ENCODE data around the gene TNNI3K. TPM values are rescaled to one million over a fixed set of nuclear protein-coding genes. Genes with fewer than 3 reads are reported as not detected.

TNNI3K gene
- total and polyA plus RNA-seq, 9 of the 15 experiments (the other 6 are each of a cell fraction or from before 2014, with no cell fraction given) = 0.21 to 0.53 (median 0.32) TPM; not detected in 5

DNA sequence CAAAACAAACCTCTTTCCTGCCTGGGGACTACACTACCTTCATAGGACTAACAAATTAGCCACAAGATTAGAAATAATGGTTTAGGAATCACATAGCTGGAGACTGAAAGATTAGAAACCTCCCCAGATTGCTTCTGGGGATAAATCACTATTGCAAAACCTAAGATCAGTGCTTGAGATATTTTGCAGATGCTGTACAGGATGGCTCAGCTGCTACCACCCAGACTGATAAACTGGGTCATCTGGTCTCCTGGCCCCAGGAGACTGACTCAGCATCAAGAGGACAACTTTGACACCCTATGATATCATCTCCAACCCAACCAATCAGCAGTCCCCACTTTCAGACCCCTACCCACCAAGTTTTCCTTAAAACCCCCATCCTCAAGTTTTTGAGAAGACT, 140.2 kb downstream of the TNNI3K start:
- no TSS peak for BruUV-seq (replicated peaks)
- in situ Hi-C loops (cut with MboI) (no loop called here), intact Hi-C loops (cut with micrococcal nuclease) (no loop called here)
- DNase-seq (ENCODE audit: extremely low read depth in 1 of 4, low spot score in 3 of 4) (no peak), ATAC-seq (no peak), FAIRE-seq (no peak)
- Histone ChIP-seq H3K27ac (ENCODE audit: extremely low read depth, low read depth, low read length) (no peak overlapping the region), H3K36me3 (ENCODE audit: control insufficient read depth, insufficient read depth, low read length) (no peaks in the 10 kb centered on the region), H3K9ac (ENCODE audit: insufficient read depth in 1 of 2, low read depth in 2 of 2, low read length in 2 of 2) (no peak overlapping the region), H3K4me2 (ENCODE audit: insufficient read depth, low read length) (no peak overlapping the region), H3K9me3 (replicated peaks; ENCODE audit: control insufficient read depth, insufficient read depth, low read depth, low read length) (no peaks in the 10 kb centered on the region), H3K9me1 (ENCODE audit: control insufficient read depth, insufficient read depth, low read length) (no peaks in the 10 kb centered on the region), H3K4me3 (no peak overlapping the region), H2AFZ (ENCODE audit: low read depth, low read length) (no peak overlapping the region), H4K20me1 (replicated peaks; ENCODE audit: control insufficient read depth, insufficient read depth, low read length) (no peaks in the 10 kb centered on the region), H3K27me3 (ENCODE audit: control insufficient read depth in 2 of 2, insufficient read depth in 2 of 2, low read length in 2 of 2) (no peaks in the 10 kb centered on the region), H3K79me2 (ENCODE audit: control insufficient read depth, insufficient read depth, low read length) (no peaks in the 10 kb centered on the region), H3K4me1 (replicated peaks in 1 of 2; ENCODE audit: control insufficient read depth in 2 of 2, insufficient read depth in 2 of 2, low read length in 2 of 2) (no peaks in the 10 kb centered on the region)
- TF ChIP-seq GATAD2A (IDR thresholded peaks at IDR 0.05) = no peak
- TF ChIP-seq, protein P1, sequence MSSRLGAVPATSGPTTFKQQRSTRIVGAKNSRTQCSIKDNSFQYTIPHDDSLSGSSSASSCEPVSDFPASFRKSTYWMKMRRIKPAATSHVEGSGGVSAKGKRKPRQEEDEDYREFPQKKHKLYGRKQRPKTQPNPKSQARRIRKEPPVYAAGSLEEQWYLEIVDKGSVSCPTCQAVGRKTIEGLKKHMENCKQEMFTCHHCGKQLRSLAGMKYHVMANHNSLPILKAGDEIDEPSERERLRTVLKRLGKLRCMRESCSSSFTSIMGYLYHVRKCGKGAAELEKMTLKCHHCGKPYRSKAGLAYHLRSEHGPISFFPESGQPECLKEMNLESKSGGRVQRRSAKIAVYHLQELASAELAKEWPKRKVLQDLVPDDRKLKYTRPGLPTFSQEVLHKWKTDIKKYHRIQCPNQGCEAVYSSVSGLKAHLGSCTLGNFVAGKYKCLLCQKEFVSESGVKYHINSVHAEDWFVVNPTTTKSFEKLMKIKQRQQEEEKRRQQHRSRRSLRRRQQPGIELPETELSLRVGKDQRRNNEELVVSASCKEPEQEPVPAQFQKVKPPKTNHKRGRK (tag; IDR thresholded peaks at IDR 0.05) = no peak
- no peak for TF ChIP-seq CHCHD3 (CRISPR knock-in tag; IDR thresholded peaks at IDR 0.05)
- TF ChIP-seq, protein P2, sequence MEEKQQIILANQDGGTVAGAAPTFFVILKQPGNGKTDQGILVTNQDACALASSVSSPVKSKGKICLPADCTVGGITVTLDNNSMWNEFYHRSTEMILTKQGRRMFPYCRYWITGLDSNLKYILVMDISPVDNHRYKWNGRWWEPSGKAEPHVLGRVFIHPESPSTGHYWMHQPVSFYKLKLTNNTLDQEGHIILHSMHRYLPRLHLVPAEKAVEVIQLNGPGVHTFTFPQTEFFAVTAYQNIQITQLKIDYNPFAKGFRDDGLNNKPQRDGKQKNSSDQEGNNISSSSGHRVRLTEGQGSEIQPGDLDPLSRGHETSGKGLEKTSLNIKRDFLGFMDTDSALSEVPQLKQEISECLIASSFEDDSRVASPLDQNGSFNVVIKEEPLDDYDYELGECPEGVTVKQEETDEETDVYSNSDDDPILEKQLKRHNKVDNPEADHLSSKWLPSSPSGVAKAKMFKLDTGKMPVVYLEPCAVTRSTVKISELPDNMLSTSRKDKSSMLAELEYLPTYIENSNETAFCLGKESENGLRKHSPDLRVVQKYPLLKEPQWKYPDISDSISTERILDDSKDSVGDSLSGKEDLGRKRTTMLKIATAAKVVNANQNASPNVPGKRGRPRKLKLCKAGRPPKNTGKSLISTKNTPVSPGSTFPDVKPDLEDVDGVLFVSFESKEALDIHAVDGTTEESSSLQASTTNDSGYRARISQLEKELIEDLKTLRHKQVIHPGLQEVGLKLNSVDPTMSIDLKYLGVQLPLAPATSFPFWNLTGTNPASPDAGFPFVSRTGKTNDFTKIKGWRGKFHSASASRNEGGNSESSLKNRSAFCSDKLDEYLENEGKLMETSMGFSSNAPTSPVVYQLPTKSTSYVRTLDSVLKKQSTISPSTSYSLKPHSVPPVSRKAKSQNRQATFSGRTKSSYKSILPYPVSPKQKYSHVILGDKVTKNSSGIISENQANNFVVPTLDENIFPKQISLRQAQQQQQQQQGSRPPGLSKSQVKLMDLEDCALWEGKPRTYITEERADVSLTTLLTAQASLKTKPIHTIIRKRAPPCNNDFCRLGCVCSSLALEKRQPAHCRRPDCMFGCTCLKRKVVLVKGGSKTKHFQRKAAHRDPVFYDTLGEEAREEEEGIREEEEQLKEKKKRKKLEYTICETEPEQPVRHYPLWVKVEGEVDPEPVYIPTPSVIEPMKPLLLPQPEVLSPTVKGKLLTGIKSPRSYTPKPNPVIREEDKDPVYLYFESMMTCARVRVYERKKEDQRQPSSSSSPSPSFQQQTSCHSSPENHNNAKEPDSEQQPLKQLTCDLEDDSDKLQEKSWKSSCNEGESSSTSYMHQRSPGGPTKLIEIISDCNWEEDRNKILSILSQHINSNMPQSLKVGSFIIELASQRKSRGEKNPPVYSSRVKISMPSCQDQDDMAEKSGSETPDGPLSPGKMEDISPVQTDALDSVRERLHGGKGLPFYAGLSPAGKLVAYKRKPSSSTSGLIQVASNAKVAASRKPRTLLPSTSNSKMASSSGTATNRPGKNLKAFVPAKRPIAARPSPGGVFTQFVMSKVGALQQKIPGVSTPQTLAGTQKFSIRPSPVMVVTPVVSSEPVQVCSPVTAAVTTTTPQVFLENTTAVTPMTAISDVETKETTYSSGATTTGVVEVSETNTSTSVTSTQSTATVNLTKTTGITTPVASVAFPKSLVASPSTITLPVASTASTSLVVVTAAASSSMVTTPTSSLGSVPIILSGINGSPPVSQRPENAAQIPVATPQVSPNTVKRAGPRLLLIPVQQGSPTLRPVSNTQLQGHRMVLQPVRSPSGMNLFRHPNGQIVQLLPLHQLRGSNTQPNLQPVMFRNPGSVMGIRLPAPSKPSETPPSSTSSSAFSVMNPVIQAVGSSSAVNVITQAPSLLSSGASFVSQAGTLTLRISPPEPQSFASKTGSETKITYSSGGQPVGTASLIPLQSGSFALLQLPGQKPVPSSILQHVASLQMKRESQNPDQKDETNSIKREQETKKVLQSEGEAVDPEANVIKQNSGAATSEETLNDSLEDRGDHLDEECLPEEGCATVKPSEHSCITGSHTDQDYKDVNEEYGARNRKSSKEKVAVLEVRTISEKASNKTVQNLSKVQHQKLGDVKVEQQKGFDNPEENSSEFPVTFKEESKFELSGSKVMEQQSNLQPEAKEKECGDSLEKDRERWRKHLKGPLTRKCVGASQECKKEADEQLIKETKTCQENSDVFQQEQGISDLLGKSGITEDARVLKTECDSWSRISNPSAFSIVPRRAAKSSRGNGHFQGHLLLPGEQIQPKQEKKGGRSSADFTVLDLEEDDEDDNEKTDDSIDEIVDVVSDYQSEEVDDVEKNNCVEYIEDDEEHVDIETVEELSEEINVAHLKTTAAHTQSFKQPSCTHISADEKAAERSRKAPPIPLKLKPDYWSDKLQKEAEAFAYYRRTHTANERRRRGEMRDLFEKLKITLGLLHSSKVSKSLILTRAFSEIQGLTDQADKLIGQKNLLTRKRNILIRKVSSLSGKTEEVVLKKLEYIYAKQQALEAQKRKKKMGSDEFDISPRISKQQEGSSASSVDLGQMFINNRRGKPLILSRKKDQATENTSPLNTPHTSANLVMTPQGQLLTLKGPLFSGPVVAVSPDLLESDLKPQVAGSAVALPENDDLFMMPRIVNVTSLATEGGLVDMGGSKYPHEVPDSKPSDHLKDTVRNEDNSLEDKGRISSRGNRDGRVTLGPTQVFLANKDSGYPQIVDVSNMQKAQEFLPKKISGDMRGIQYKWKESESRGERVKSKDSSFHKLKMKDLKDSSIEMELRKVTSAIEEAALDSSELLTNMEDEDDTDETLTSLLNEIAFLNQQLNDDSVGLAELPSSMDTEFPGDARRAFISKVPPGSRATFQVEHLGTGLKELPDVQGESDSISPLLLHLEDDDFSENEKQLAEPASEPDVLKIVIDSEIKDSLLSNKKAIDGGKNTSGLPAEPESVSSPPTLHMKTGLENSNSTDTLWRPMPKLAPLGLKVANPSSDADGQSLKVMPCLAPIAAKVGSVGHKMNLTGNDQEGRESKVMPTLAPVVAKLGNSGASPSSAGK (IDR thresholded peaks at IDR 0.05) = no peak
- ChIA-PET CTCF (ENCODE audit: low intra/inter-chr PET ratio) (interaction anchor here (0.7 kb wide), 1 partner anchor 352 kb away, joined by 3 read pairs; no protein-coding TSS in a partner anchor), POLR2A (no interaction called here)

Data from K562 (cell line).